Stimulated activated CD4-positive, alpha-beta T cell treated with anti-CD3 and anti-CD28 coated beads, Interleukin-4, amount 100 ng/mL, for 48 hours (primary cell): ENCODE measurements around the gene ITFG1.
A peak's percentile ranks its signal among the peaks of the same experiment; 100 is the strongest.

Experiments
- DNase-seq, 2 donors: peaks; one replicate each; pipeline ENCODE4 v3.0.0-alpha.2; 2020; ENCODE audit warnings: low read depth in 2 of 2

ITFG1 gene

GRCh38 chr16:47460711-47461597 is at the start of gene ITFG1, which contains the start of gene PHKB:
Gene ITFG1, minus strand, starts transcription at chr16:47461063. Its CDS starts 18 bp downstream, at chr16:47461045.
Gene PHKB, plus strand, starts transcription at chr16:47461331. Its CDS starts 20 bp downstream, at chr16:47461351.
- peak; percentile 93 to 95 for DNase-seq

GRCh38 chr16:47507701-47508100 is 46.8 kb upstream of the ITFG1 start:
- DNase-seq: no peak

- no peak for DNase-seq
Observed at GRCh38 chr16:47506800-47507199, 45.9 kb upstream of the ITFG1 start.

- DNase-seq: no peak
Observed at GRCh38 chr16:47504599-47504998, 43.7 kb upstream of the ITFG1 start.

- DNase-seq: no peak
Observed at GRCh38 chr16:47503936-47504335, 43.1 kb upstream of the ITFG1 start.

DNA sequence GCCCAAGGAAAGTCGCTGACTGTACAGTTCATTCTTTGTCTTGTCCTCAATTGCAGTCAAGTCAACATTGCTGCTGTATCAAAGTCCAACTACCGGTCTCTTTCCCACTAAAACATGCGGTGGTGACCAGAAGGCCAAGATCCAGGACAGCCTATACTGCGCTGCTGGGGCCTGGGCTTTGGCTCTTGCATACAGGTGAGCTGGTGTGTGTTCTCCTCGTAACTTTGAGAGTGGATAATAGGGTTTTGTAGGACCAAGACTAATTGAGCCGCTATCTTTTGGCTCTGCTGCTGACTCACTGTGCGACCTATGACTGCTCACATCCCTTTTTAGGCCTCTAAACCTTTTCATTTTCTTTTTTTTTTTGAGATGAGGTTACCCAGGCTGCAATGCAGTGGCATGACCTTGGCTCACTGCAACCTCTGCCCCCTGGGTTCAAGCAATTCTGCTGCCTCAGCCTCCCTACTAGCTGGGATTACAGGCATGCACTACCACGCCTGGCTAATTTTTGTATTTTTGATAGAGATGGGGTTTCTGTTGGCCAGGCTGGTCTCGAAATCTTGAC is 38.9 kb upstream of the ITFG1 start:
- DNase-seq: no peak

GRCh38 chr16:47499080-47499699 is 38.3 kb upstream of the ITFG1 start:
- DNase-seq: no peak

- no peak for DNase-seq
Observed at GRCh38 chr16:47493381-47494337, 32.8 kb upstream of the ITFG1 start.

GRCh38 chr16:47492428-47493377 is 31.8 kb upstream of the ITFG1 start:
- peak in 1 of 2 donors; percentile 2 for DNase-seq

DNA sequence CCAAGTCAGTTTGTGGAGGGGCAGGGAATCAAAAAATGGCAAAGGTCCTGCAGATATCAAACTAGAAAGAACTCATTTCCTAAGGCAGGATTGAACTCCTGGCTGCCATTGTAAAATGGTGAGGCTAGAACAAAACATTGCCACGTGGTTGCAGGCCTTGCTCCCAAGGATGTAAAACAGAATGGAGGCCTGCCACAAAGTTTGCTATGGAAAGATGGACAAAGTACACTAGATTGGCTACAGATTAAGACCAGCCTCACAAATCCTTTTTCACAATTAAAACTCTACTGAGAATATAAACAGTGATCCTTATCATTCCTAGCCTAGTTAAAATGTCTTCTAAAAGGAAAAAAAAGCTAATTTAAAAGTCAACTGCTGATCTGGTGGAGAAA is 31.2 kb upstream of the ITFG1 start:
- no peak for DNase-seq

DNA sequence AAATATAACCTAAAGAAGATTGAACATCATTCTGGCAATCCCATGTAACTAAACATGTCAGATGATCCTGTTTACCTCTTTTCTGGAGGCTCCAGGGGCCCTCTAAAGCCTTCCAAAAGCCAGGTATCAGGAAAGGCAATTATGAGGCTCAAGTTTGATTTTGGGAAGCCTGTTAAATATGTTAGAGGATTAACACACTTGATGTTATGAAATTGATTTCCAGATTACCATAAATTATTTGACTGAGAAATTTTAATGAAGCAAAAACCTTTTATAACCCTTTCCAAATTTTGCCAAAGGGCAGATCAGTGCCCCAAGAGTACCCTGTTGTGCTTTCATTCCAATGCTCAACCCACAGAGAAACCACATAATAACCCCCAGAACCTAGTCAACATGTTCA is 29.6 kb upstream of the ITFG1 start:
- no peak for DNase-seq

DNA sequence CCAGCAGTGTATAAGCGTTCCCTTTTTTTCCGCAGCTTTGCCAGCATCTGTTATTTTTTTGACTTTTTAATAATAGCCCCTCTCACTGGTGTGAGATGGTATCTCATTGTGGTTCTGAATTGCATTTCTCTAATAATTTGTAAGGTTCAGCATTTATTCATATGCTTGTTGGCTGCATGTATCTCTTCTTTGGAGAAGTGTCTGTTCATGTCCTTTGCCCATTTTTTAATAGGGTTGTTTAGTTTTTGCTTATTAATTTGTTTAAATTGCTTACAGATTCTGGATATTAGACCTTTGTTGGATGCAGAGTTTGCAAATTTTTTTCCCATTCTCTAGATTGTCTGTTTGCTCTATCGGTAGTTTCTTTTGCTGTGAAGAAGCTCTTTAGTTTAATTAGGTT is 27.2 kb upstream of the ITFG1 start:
- no peak for DNase-seq

DNA sequence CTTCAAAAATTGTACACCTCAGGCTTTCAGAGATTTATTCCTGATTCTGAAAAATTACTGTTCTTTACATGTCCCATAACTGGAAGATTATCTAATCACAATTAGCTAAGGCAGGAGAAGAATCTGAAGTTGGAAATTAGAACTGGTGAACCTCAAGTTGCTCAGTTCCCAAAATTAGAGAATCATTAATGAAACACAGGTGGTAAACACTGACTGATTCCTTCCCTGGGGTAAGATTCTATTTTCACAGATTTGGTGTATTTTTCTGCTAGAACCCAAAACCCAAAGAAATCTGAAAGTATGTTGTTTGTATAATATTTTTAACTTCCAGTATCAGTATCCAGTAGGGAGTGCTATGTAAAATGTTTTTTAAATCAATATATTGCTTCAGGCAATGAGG is 26.0 kb upstream of the ITFG1 start:
- no peak for DNase-seq

DNA sequence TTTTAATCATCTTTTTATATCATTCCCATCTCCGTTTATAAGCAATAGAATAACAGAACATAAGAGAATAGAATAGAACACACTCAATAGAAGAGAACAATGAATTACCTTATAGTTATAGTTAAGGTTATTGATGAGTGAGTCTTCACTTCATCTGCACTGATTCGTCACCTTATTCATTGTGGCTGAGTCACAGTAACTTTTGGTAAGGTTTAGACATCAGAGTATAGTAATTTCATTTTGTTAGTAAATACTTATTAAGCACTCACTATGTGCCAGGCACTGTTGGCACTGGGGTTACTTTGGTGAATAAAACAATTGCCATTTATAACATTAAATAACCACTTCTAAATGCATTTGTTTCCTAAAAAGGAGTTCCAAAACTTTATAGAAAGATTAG is 22.8 kb upstream of the ITFG1 start:
- DNase-seq: no peak

DNA sequence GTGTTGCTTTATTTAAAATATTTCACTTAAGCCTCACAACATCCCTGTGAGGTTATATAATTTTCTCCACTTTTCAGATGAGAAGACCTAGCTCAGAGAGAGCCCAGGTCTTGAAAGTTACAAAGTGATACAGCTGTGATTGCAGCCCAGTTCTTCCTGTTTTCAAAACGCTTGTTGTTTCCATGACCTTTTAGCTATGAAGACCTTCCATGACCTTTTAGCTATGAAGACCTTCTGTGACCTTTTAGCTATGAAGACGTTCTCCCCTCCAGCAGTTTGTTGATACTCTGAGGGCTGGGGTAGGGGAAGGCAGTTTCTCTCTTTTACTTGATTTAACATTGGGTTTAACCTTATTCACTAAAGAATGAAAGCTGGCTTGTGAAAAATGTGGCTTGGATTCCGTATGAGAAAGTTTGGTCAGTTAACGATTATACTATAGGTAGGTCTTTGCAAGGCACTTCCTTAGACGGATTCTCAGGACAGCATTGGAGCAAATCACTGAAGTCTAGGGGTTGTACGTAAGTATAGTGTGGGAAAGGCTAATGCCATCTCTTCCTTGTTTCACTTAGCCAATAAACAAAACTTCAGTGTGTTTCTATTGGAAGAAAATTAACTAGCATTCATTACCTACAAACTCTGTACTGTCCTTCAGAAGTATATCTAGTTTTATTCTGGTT is 21.0 kb upstream of the ITFG1 start:
- no peak for DNase-seq

GRCh38 chr16:47480410-47480809 is 19.5 kb upstream of the ITFG1 start:
- DNase-seq: no peak

- no peak for DNase-seq
Observed at GRCh38 chr16:47477679-47478078, 16.8 kb upstream of the ITFG1 start.

DNA sequence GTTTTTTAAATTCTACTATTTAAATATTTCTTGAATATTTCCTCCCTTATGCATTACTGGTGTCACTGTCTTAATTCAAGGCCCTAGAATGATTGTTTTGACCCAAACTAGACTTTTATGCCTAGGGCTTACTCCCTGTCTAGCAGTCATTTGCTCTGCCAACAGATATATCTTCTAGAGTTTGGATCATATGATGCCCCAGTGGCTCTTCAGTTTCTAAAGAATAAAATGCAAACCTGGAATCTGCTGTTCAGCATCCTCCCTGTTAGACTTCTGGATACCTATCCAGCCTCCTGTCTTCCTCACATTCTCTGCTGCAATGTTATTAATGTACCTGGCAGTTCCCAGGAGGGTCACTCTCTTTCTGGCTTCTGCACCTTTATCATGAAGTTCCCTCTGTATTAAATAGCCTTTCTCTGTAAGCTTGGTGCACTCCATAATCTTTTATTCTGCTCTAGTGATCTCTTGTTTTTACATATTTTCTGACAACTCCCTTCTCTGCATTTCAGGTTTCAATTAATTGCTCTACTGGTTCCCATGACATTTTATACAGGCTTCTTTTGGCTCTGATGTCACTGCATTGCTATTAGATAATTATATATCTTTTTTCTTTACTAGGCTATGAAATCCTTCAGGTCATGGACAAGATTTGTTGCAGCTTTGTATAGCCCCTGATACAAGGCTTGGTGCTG is 15.9 kb upstream of the ITFG1 start:
- DNase-seq: no peak

GRCh38 chr16:47475786-47476185 is 14.9 kb upstream of the ITFG1 start:
- no peak for DNase-seq
